ENCODE data around the gene PREPL.

Gene PREPL

GRCh38 chr2:44295633-44296359, 65.5 kb downstream of the PREPL start:
- no peak for DNase-seq (ENCODE audit: low read depth)

- DNase-seq (ENCODE audit: low read depth), result no peak
These were observed 66.2 kb downstream of the PREPL start for GRCh38 chr2:44295113-44295512.

- no peak for DNase-seq (ENCODE audit: low read depth)
These were observed 69.7 kb downstream of the PREPL start for GRCh38 chr2:44291281-44292248.

- DNase-seq (ENCODE audit: low read depth), result no peak
These were observed 71.0 kb downstream of the PREPL start for GRCh38 chr2:44290261-44290660.

- no peak for DNase-seq (ENCODE audit: low read depth)
These were observed 74.2 kb downstream of the PREPL start for GRCh38 chr2:44286884-44287638.

- no peak for DNase-seq (ENCODE audit: low read depth)
These were observed 75.0 kb downstream of the PREPL start for GRCh38 chr2:44286119-44286883.

GRCh38 chr2:44285174-44285573, 76.1 kb downstream of the PREPL start:
- no peak for DNase-seq (ENCODE audit: low read depth)

- DNase-seq (ENCODE audit: low read depth), result no peak
These were observed 78.1 kb downstream of the PREPL start for GRCh38 chr2:44283116-44283666.

GRCh38 chr2:44280869-44281268, 80.4 kb downstream of the PREPL start:
- no peak for DNase-seq (ENCODE audit: low read depth)

- no peak for DNase-seq (ENCODE audit: low read depth)
These were observed 83.8 kb downstream of the PREPL start for GRCh38 chr2:44277541-44277940.

- no peak for DNase-seq (ENCODE audit: low read depth)
These were observed 85.4 kb downstream of the PREPL start for GRCh38 chr2:44275927-44276303.

- no peak for DNase-seq (ENCODE audit: low read depth)
These were observed 87.7 kb downstream of the PREPL start for GRCh38 chr2:44273596-44273995.

- DNase-seq (ENCODE audit: low read depth), result no peak
These were observed 88.2 kb downstream of the PREPL start for GRCh38 chr2:44273076-44273475.

- no peak for DNase-seq (ENCODE audit: low read depth)
These were observed 90.0 kb downstream of the PREPL start for GRCh38 chr2:44271296-44271695.

- DNase-seq (ENCODE audit: low read depth), result no peak
These were observed 91.5 kb downstream of the PREPL start for GRCh38 chr2:44269831-44270230.

- DNase-seq (ENCODE audit: low read depth), result no peak
These were observed 93.3 kb downstream of the PREPL start for GRCh38 chr2:44267796-44268648.
